DND-41 (cell line): ENCODE measurements around the gene TRIM54.

Source experiments
- ATAC-seq: fragments of 200-7000 bp; cut with Tn5 transposase; 3 replicates; pipeline ENCODE4 v1.9.1; 2021; ENCODE audit warnings: low read depth; ENCODE audit not compliant: insufficient read depth
- DNase-seq: peaks from one replicate; pipeline ENCODE4 v3.0.0-alpha.2; 2020
- H2AFZ ChIP-seq: 2 replicates; pipeline ENCODE4 v1.6.0; 2012; ENCODE audit warnings: low read depth, low read length
- H3K27ac ChIP-seq: 2 replicates; pipeline ENCODE4 v1.5.1; 2012; ENCODE audit warnings: low read length, inconsistent platforms
- H3K27me3 ChIP-seq: fragments of 200-600 bp; sonication (generic); 2 replicates; pipeline ENCODE4 v1.6.0; 2012; ENCODE audit warnings: low read length, mild to moderate bottlenecking, inconsistent platforms; ENCODE audit not compliant: insufficient read depth, poor library complexity
- H3K36me3 ChIP-seq: 2 replicates; pipeline ENCODE4 v1.5.1; 2012; ENCODE audit warnings: low read length, inconsistent platforms; ENCODE audit not compliant: insufficient read depth
- H3K4me1 ChIP-seq: 2 replicates; pipeline ENCODE4 v1.5.1; 2012; ENCODE audit warnings: mild to moderate bottlenecking, low read length; ENCODE audit not compliant: insufficient read depth
- H3K4me2 ChIP-seq: 2 replicates; pipeline ENCODE4 v1.6.0; 2012; ENCODE audit warnings: mild to moderate bottlenecking, moderate library complexity, low read length, inconsistent platforms; ENCODE audit not compliant: insufficient read depth
- H3K4me3 ChIP-seq, 2 experiments: fragments of 200-600 bp in 1 of 2; shearing (Covaris generic) in 1 of 2; 2 replicates each; pipeline ENCODE4 v1.5.1; 2012 to 2016; ENCODE audit warnings: inconsistent platforms in 2 of 2, low read length in 2 of 2, mild to moderate bottlenecking in 2 of 2, low read depth in 1 of 2, moderate library complexity in 1 of 2
- H3K79me2 ChIP-seq: 2 replicates; pipeline ENCODE4 v1.6.0; 2012; ENCODE audit warnings: low read length, inconsistent platforms; ENCODE audit not compliant: insufficient read depth
- H3K9ac ChIP-seq: 2 replicates; pipeline ENCODE4 v1.6.0; 2012; ENCODE audit warnings: low read depth, mild to moderate bottlenecking, inconsistent platforms, low read length, moderate library complexity
- H3K9me3 ChIP-seq: 2 replicates; pipeline ENCODE4 v1.5.1; 2012; ENCODE audit warnings: low read length, moderate library complexity, mild to moderate bottlenecking, inconsistent platforms; ENCODE audit not compliant: insufficient read depth, severe bottlenecking
- H4K20me1 ChIP-seq: 2 replicates; pipeline ENCODE4 v1.6.0; 2012; ENCODE audit warnings: low read length; ENCODE audit not compliant: insufficient read depth
- EZH2 ChIP-seq: IDR thresholded peaks from 3 replicates; pipeline ENCODE4 v1.6.1; 2012; ENCODE audit warnings: borderline replicate concordance, low read depth, mild to moderate bottlenecking, moderate library complexity, low read length, inconsistent platforms; ENCODE audit not compliant: severe bottlenecking
- TF ChIP-seq, protein P1 (sequence below): IDR thresholded peaks from 2 replicates; pipeline ENCODE4 v1.5.1; 2012; ENCODE audit warnings: borderline replicate concordance, low read length, moderate library complexity, mild to moderate bottlenecking; ENCODE audit not compliant: poor library complexity, severe bottlenecking; ENCODE audit errors: extremely low read depth

Gene TRIM54

GRCh38 chr2:27306136-27306535, 23.9 kb downstream of the TRIM54 start:
- DNase-seq: no peak
- no peaks in the 10 kb centered on the region for H3K27me3 ChIP-seq

DNA sequence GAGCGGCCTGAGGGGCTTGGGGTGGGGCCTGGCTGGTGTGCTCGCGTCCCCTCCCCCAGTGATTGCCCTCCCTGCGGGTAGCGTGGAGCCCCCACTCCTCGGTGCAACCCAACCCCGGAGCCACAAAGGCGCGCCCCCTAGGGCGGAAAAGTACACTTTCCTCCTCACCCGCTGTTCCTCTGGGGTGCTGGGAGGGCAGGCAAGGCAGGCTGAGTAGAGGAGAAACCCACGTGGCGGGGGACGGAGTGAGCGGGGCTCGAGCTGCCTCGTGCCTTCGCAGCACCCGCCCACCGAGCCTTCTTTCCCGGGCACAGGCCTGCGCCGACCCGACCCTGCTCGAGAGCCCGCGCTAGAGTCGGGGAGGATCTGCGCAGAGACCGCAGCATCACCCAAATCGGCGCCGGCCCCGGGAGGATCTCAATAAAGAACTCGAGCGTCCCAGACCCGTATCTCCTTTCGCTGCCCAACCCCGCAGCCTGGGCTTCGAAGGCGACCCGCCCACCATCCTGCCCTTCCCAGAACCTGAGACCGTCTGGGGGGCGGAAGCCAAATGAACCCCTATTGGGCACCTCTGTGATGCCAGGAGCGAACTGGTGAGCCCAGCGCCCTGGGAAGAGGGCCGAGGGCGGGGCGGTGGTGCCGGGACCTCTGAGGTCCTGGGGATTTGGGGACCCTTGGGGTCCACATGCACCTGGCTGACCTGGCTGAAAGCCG, 24.5 kb downstream of the TRIM54 start:
- TF ChIP-seq EZH2: no peak
- TF ChIP-seq, protein P1, sequence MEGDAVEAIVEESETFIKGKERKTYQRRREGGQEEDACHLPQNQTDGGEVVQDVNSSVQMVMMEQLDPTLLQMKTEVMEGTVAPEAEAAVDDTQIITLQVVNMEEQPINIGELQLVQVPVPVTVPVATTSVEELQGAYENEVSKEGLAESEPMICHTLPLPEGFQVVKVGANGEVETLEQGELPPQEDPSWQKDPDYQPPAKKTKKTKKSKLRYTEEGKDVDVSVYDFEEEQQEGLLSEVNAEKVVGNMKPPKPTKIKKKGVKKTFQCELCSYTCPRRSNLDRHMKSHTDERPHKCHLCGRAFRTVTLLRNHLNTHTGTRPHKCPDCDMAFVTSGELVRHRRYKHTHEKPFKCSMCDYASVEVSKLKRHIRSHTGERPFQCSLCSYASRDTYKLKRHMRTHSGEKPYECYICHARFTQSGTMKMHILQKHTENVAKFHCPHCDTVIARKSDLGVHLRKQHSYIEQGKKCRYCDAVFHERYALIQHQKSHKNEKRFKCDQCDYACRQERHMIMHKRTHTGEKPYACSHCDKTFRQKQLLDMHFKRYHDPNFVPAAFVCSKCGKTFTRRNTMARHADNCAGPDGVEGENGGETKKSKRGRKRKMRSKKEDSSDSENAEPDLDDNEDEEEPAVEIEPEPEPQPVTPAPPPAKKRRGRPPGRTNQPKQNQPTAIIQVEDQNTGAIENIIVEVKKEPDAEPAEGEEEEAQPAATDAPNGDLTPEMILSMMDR: no peak
- no peak overlapping the region for H3K4me3 ChIP-seq
- H3K79me2 ChIP-seq: no peaks in the 10 kb centered on the region
- peaks cover 7% of the 10 kb centered on the region for H4K20me1 ChIP-seq
- no peaks in the 10 kb centered on the region for H3K27me3 ChIP-seq
- no peak for DNase-seq
- H3K36me3 ChIP-seq: peaks cover 20% of the 10 kb centered on the region
- no peak for ATAC-seq
- no peak overlapping the region for H3K27ac ChIP-seq
- H3K9ac ChIP-seq: no peak overlapping the region
- peaks cover 5% of the 10 kb centered on the region for H3K4me1 ChIP-seq
- no peak overlapping the region for H2AFZ ChIP-seq
- no peak overlapping the region for H3K4me2 ChIP-seq
- no peaks in the 10 kb centered on the region for H3K9me3 ChIP-seq

More at GRCh38 chr2:27306136-27306535, 23.9 kb downstream of the TRIM54 start:
- Histone ChIP-seq H3K9ac (no peak overlapping the region), H3K36me3 (peaks cover 15% of the 10 kb centered on the region), H3K4me2 (no peak overlapping the region), H3K79me2 (no peaks in the 10 kb centered on the region), H2AFZ (no peak overlapping the region), H3K4me1 (peaks cover 5% of the 10 kb centered on the region), H3K4me3 (no peak overlapping the region), H4K20me1 (peaks cover 7% of the 10 kb centered on the region), H3K9me3 (no peaks in the 10 kb centered on the region), H3K27ac (no peak overlapping the region)
- TF ChIP-seq, protein P1: no peak
- TF ChIP-seq EZH2: no peak
- no peak for ATAC-seq

DNA sequence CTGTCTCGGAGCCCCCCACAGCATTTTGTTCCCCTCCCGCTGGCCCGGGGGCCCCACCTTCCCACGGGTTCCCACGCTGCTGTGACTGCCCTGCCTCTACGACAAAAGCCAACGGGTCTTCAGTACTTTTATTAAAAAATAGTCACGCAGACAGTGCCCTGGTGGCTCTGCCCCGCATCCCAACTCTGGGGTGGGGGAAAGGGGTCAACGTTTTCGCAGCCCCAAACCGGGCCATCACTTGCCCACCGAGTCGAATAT, 25.0 kb downstream of the TRIM54 start:
- Histone ChIP-seq H3K36me3 (peaks cover 25% of the 10 kb centered on the region), H2AFZ (no peak overlapping the region), H3K27ac (no peak overlapping the region), H3K79me2 (no peaks in the 10 kb centered on the region), H4K20me1 (peaks cover 7% of the 10 kb centered on the region), H3K9me3 (no peaks in the 10 kb centered on the region), H3K9ac (no peak overlapping the region), H3K4me2 (no peak overlapping the region), H3K27me3 (no peaks in the 10 kb centered on the region), H3K4me3 (no peak overlapping the region), H3K4me1 (peaks cover 5% of the 10 kb centered on the region)
- no peak for ATAC-seq
- DNase-seq: no peak
- TF ChIP-seq, protein P1: no peak
- no peak for TF ChIP-seq EZH2
